Stomach smooth muscle (tissue), 2 donors: ENCODE data around the gene PRDM11.
A peak's percentile ranks its signal among the peaks of the same experiment; 100 is the strongest.

Experiments
- H3K27ac ChIP-seq: one replicate; pipeline ENCODE4 v1.7.0; 2013; ENCODE audit warnings: mild to moderate bottlenecking, low read length, inconsistent platforms
- H3K27me3 ChIP-seq, 2 donors: one replicate each; pipeline ENCODE4 v1.7.0; 2013; ENCODE audit warnings: low read length in 2 of 2; ENCODE audit not compliant: insufficient read depth in 2 of 2, control insufficient read depth in 1 of 2
- H3K36me3 ChIP-seq, 2 donors: one replicate each; pipeline ENCODE4 v1.7.0; 2013; ENCODE audit warnings: low read length in 2 of 2; ENCODE audit not compliant: control insufficient read depth in 2 of 2, insufficient read depth in 2 of 2
- H3K4me1 ChIP-seq: one replicate; pipeline ENCODE4 v1.7.0; 2013; ENCODE audit warnings: low read length; ENCODE audit not compliant: control insufficient read depth, insufficient read depth
- H3K4me3 ChIP-seq, 2 donors: one replicate each; pipeline ENCODE4 v1.7.0; 2013; ENCODE audit warnings: low read length in 2 of 2
- H3K9ac ChIP-seq, 2 donors: one replicate each; pipeline ENCODE4 v1.7.0; 2013; ENCODE audit warnings: low read length in 2 of 2, mild to moderate bottlenecking in 1 of 2
- H3K9me3 ChIP-seq, 2 donors: one replicate each; pipeline ENCODE4 v1.7.0; 2013; ENCODE audit warnings: low read length in 2 of 2; ENCODE audit not compliant: control insufficient read depth in 2 of 2
- donor health status: healthy.
- donor health status: Pancreatic carcinoma.

Gene PRDM11

DNA sequence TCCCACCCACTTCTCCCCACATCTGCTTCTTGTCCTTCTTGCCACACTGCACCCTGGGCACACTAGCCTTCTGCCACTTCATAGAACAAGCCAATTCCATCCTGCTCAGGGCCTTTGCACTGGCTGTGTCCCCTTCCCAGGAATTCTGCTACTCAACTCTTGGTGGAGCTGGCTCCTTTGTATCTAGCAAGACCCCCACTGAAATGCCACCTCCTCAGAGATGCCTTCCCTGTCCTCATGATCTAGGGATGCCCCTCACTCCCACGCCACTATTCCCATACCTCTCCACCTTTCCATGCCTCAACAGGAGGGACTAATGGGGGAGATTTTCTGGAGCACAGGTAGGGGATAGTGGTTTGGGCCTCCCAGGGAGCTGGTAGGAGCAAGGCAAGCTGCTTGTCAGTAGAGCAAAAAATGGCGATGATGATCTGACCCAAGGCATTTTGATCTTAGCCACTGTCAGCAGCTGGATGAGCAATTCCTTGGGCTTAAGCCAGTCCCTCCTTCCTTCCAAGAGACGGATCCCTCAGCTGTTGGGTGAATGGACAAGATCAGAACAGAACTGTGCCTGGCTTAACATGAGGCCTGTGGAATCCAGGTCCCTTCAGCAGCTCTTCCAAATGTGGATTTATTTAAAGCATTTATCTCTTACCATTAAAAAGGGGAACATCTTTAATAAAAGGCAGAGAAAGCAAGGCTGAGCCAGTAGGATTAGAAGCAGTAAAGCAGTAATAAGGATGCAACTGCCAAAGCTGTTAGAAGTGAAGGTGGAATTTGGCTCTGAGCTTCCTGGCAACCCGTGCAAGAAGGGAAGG lies 4.0 kb upstream of the PRDM11 start:
- H3K9ac ChIP-seq = no peak overlapping the region

DNA sequence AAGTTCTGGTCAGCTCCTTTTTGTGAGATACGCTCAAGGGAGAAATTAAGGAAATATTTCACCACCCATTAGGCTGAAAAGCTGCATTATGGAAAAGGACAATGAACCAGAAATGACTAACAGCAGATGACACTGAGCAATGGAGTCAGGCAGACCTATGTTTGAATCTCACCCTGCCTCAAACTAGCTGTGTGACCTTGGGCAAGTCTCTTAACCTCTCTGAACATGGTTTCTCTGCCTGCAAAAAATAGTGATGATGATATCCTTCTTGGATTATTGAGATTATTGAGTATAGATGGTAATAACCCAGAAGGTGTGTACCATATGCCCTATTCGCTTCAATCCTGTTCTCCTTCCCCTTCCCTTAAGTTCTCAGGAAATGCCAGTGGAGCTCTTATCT lies 2.9 kb upstream of the PRDM11 start:
- H3K9ac ChIP-seq = no peak overlapping the region
- H3K27me3 ChIP-seq = no peaks in the 10 kb centered on the region
- H3K36me3 ChIP-seq = no peaks in the 10 kb centered on the region
- H3K4me3 ChIP-seq = no peak overlapping the region
- no peaks in the 10 kb centered on the region for H3K9me3 ChIP-seq
- H3K4me1 ChIP-seq = peaks cover 22% of the 10 kb centered on the region
- no peak overlapping the region for H3K27ac ChIP-seq

More for the DNA sequence above, 4.0 kb upstream of the PRDM11 start:
- H3K4me1 ChIP-seq = peaks cover 12% of the 10 kb centered on the region
- H3K9me3 ChIP-seq = no peaks in the 10 kb centered on the region
- no peak overlapping the region for H3K4me3 ChIP-seq
- H3K27me3 ChIP-seq = no peaks in the 10 kb centered on the region
- H3K36me3 ChIP-seq = no peaks in the 10 kb centered on the region
- no peak overlapping the region for H3K27ac ChIP-seq

DNA sequence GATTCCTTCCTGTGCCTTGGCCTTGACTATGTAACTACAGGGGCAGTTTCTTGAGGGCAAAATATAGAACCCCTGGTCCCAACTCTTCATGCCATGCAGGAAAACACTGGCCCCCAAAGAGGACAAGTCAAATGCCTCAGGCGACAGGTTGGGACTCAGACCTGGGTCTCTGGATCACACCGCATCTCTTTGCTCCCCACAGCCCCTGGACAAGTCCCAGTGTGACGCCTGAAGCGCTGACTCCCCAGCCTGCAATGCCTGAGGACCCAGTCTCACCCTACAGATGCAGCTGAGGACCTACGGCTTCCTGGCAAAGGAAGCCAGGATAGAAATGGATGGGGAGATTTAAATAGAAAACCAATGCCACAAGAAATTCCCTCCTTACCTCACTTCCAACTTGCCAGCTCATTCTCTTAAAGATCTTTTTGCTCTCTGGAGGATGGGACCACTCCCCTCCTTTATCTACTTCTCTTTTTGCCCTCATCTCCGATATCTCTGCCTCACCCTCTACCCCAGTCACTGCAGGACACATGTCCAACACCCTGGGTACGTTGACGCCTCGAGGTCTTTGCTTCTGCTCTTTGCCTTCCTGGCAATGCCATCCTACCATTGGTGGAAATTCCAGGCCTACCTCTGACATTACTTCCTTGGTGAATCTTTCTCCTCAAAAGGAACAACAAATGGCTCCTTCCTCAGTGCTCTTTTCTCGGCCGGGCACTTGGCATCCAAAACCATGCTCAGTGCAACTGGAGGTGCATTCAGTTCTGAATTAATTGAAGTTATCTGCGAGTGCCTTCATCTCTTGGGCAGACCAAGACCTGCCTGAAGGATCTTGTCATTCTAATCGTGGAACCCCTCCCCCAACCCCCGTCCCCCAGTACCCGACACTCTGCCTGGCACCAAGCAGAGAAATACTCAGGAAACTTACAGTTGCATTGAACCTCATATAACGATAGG lies 2.0 kb upstream of the PRDM11 start:
- H3K27ac ChIP-seq = no peak overlapping the region
- no peaks in the 10 kb centered on the region for H3K27me3 ChIP-seq
- no peaks in the 10 kb centered on the region for H3K9me3 ChIP-seq
- H3K36me3 ChIP-seq = no peaks in the 10 kb centered on the region
- no peak overlapping the region for H3K4me3 ChIP-seq
- peaks cover 29% of the 10 kb centered on the region for H3K4me1 ChIP-seq
- H3K9ac ChIP-seq = no peak overlapping the region

DNA sequence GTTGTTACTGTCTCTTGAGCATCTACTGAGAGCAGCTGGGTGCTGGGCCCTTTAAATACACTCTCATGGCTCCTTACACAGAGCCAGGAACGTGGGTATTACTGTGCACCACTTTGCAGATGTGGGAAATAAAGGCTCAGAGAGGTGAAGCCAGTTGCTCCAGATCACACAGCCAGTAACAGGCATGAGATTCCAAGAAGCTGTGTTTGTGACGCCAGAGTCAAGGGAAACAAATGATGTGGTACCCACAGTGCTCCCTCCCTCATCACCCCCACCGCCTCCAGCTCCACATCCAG lies 1.4 kb upstream of the PRDM11 start:
- no peak overlapping the region for H3K9ac ChIP-seq
- no peaks in the 10 kb centered on the region for H3K27me3 ChIP-seq
- no peaks in the 10 kb centered on the region for H3K36me3 ChIP-seq
- H3K27ac ChIP-seq = no peak overlapping the region
- H3K4me1 ChIP-seq = peaks cover 29% of the 10 kb centered on the region
- peak overlapping the region in 1 of 2 donors; percentile 95 for H3K4me3 ChIP-seq
- H3K9me3 ChIP-seq = no peaks in the 10 kb centered on the region

DNA sequence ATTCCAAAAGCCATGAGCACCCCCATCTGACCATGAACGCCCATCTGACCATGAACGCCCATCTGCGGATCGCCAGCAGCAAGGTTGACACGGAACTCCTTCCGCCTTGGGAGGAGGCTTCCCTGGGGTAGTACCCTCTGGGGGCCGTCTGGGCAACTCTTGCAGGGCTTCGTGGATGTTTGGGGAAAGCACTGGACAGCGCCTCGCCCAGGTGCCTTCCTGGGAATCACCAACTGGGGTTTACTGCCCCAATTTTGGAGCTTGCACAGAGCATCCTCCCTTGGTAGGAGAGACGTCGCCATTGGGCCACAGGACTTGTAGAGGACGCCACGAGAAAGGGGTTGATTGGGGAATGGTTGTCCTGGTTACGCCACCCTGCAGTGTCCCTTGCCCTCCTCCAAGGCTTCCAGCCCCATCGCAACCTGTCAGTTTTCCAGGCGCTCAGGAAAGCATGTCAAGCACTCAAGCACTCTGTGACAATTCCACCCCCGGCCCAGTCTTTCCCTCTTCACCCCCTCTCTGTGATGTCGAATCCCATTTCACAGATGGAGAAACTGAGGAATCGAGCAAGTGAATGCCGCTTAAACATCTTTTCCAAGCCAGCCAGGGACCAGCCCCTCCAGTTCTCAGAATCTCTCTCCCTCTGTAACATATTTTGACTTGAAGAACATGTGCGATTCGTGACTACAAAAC lies 914 bp upstream of the PRDM11 start:
- Histone ChIP-seq H3K4me3 (peak overlapping the region; percentile 20 to 95), H3K9ac (peak overlapping the region; percentile 88 to 91)

DNA sequence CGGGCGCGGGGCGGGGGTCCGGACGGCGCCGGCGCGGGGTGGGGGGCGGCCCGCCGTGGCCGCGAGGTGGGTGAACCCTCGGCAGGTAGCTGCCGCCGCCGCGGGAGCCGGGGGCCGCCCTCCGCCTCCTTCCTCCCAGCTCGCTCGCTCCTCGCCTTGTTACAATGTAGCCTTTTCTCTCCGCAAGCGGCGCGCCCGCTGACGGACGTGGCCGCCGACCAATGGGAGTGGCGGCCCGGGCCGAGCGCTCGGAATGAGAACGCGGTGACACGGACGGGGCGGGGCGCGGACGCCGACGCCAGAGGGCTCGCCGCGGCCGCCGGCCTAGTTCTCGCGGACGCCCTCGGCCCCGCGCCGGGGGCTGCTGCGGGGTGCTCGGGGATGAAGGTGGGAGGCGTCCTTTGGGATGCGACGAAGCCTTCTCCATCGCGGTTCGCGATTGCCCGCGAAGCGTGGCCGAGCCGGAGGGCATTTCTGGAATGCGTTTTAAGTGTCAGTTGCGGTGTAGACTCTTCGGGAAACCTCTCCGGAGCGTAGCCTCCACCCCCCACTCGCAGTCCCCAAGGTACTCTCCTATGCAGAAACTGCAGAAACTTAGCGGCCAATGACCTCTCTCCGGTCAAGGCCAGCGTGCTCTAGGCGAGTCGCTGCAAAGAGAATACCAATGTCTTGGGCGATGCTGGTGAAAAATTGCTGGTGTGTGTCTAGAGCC lies 734 bp downstream of the PRDM11 start:
- Histone ChIP-seq H3K36me3 (peaks cover 0 to 2% of the 10 kb centered on the region in 2 donors), H3K9ac (peak overlapping the region; percentile 83 to 90), H3K27ac (peak overlapping the region; percentile 79), H3K4me3 (peak overlapping the region; percentile 82 to 95), H3K4me1 (peaks cover 35% of the 10 kb centered on the region), H3K9me3 (no peaks in the 10 kb centered on the region), H3K27me3 (no peaks in the 10 kb centered on the region)

More for the DNA sequence above, 914 bp upstream of the PRDM11 start:
- Histone ChIP-seq H3K36me3 (no peaks in the 10 kb centered on the region), H3K4me1 (peaks cover 34% of the 10 kb centered on the region), H3K27me3 (no peaks in the 10 kb centered on the region), H3K9me3 (no peaks in the 10 kb centered on the region), H3K27ac (peak overlapping the region; percentile 96)

DNA sequence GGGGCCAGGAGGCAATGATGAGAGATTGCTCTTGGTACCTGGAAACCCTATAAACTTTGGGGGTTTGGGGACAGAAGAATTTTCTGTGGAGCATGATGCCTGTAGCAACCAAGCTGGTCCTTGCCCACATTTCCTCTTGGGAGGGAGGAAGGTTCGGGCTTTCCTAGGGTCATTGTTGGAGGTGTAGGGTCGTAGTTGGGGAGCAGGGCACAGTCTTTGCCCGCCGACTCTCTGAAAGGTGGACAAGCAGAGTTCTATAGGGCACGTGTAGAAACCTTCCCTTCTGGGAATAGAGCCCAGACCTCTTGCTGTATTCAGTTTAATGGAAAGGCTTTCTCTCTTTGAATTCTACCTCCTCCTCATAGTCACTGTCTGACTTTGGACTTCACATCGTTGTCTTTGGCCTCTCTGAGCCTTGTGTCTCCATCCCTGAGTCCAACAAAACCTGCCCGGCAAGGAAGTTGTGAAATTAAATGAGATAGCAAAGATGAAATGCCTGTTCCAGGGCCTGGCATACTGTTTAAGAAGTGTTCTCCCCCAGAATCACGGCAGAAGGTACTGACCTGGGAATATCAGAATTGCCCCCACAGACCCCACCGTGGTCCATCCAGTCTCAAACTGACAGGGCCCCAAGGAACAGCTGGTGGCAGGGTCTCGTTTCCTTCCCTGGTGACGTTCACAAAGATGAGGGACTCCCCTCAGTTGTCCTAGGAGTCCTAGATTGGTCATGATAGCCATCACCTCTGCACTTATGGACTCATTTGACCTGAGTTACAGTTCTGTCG lies 1.6 kb downstream of the PRDM11 start:
- H3K36me3 ChIP-seq = peaks cover 0 to 2% of the 10 kb centered on the region in 2 donors
- peak overlapping the region; percentile 82 to 95 for H3K4me3 ChIP-seq
- peaks cover 36% of the 10 kb centered on the region for H3K4me1 ChIP-seq
- no peaks in the 10 kb centered on the region for H3K27me3 ChIP-seq
- no peak overlapping the region for H3K27ac ChIP-seq
- H3K9me3 ChIP-seq = no peaks in the 10 kb centered on the region
- peak overlapping the region; percentile 83 to 90 for H3K9ac ChIP-seq

DNA sequence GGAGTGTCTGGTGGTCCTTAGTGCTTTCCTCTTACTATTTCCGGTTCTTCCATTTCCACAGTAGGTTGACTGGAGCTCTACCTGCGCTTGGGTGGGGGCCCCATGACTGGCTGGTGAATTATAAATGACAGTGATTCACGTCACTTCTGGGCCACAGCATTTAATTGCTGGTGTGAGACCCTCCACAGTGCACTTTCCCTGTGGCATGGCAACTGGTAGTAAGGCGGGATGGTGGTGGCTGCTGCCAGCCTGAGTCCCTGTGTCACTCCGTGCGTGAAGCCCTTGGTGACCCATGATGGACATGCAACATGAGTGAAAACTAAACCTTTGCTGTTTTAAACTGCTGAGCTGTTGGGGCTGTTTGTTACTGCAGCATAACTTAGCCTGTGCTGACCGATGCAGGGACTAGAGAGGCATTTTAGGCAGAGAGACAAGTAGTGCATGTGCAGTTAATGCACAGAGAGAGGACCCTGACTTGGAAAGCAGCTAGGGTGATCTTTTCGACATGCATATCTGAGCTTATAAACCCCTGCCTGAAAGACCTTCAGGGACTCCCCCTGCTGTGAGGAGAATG lies 3.1 kb downstream of the PRDM11 start:
- Histone ChIP-seq H3K4me1 (peaks cover 45% of the 10 kb centered on the region), H3K4me3 (no peak overlapping the region), H3K36me3 (peaks cover 0 to 2% of the 10 kb centered on the region in 2 donors), H3K27ac (no peak overlapping the region), H3K9me3 (no peaks in the 10 kb centered on the region), H3K27me3 (no peaks in the 10 kb centered on the region), H3K9ac (no peak overlapping the region)

DNA sequence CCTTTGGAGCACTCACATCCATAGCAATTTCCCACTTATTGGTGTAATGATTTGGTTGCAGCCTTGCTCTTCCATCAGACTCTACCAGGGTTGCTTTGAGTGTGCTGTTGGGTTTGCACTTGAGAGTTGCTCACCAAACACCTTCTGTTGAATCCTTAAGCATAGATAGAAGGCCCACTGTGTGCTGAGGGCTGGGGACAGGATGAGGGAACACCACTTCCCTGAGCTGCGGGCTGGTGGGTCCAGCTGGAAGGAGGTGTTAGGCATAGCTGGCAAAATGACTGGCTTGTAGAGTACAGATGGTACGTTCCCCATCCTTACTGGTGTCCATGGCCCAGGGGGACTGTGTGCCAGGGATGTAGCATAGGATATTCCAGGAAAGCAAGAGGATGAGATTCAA lies 3.9 kb downstream of the PRDM11 start:
- Histone ChIP-seq H3K9me3 (no peaks in the 10 kb centered on the region), H3K27me3 (no peaks in the 10 kb centered on the region), H3K4me3 (no peak overlapping the region), H3K4me1 (peaks cover 49% of the 10 kb centered on the region), H3K27ac (no peak overlapping the region), H3K9ac (no peak overlapping the region), H3K36me3 (peaks cover 0 to 2% of the 10 kb centered on the region in 2 donors)
